MM.1S (cell line): Measurements from ENCODE around the gene CNPPD1.

Experiments used
- DNase-seq: peaks from one replicate; pipeline ENCODE4 v3.0.0-alpha.2; 2015
- H2AFZ ChIP-seq: fragments of 300-600 bp; sonication (generic); 2 replicates; pipeline ENCODE4 v1.6.0; 2016; ENCODE audit warnings: antibody characterized with exemption, low read length
- H3F3A ChIP-seq: fragments of 300-600 bp; sonication (generic); 2 replicates; pipeline ENCODE4 v1.6.1; 2016; ENCODE audit warnings: mild to moderate bottlenecking, antibody characterized with exemption, low read length, moderate library complexity, mixed read lengths; ENCODE audit not compliant: insufficient read depth
- H3K27ac ChIP-seq: fragments of 300-600 bp; sonication (generic); 2 replicates; pipeline ENCODE4 v1.5.1; 2016; ENCODE audit warnings: mild to moderate bottlenecking, low read length
- H3K27me3 ChIP-seq: fragments of 300-600 bp; sonication (generic); replicated peaks from 2 replicates; pipeline ENCODE4 v1.6.0; 2016; ENCODE audit warnings: low read length; ENCODE audit not compliant: insufficient read depth
- H3K36me3 ChIP-seq: fragments of 300-600 bp; sonication (generic); replicated peaks from 2 replicates; pipeline ENCODE4 v1.6.1; 2016; ENCODE audit warnings: mild to moderate bottlenecking, low read length, mixed read lengths; ENCODE audit not compliant: insufficient read depth
- H3K4me1 ChIP-seq: fragments of 300-600 bp; sonication (generic); 2 replicates; pipeline ENCODE4 v1.6.1; 2016; ENCODE audit warnings: low read length, mixed read lengths
- H3K4me2 ChIP-seq: fragments of 300-600 bp; sonication (generic); 2 replicates; pipeline ENCODE4 v1.6.0; 2016; ENCODE audit warnings: low read depth, low read length
- H3K4me3 ChIP-seq: fragments of 300-600 bp; sonication (generic); 2 replicates; pipeline ENCODE4 v1.5.1; 2016; ENCODE audit warnings: low read length, mixed read lengths
- H3K79me2 ChIP-seq: fragments of 300-600 bp; sonication (generic); 2 replicates; pipeline ENCODE4 v1.6.1; 2016; ENCODE audit warnings: mixed run types, low read length, mixed read lengths
- H3K9ac ChIP-seq: fragments of 300-600 bp; sonication (generic); 2 replicates; pipeline ENCODE4 v1.6.1; 2016; ENCODE audit warnings: low read length, mixed read lengths
- H3K9me2 ChIP-seq: fragments of 300-600 bp; sonication (generic); replicated peaks from 2 replicates; pipeline ENCODE4 v1.6.1; 2016; ENCODE audit warnings: mild to moderate bottlenecking, low read length, mixed read lengths; ENCODE audit not compliant: insufficient read depth
- H3K9me3 ChIP-seq: fragments of 300-600 bp; sonication (generic); replicated peaks from 2 replicates; pipeline ENCODE4 v1.6.1; 2016; ENCODE audit warnings: mild to moderate bottlenecking, low read length, mixed read lengths; ENCODE audit not compliant: insufficient read depth
- H4K20me1 ChIP-seq: fragments of 300-600 bp; sonication (generic); 2 replicates; pipeline ENCODE4 v1.6.1; 2016; ENCODE audit warnings: mild to moderate bottlenecking, low read length, moderate library complexity, mixed read lengths; ENCODE audit not compliant: insufficient read depth
- CTCF ChIP-seq: fragments of 300-600 bp; sonication (generic); IDR thresholded peaks from 2 replicates; pipeline ENCODE4 v1.5.1; 2016; ENCODE audit warnings: antibody characterized with exemption, low read length, mixed read lengths
- EZH2 ChIP-seq: fragments of 300-600 bp; sonication (generic); optimal IDR thresholded peaks from 2 replicates; pipeline ENCODE3; 2017; ENCODE audit warnings: low read depth, mild to moderate bottlenecking, antibody characterized with exemption, low read length, mixed read lengths
- EZH2phosphoT487 ChIP-seq: fragments of 300-600 bp; sonication (generic); IDR thresholded peaks from 2 replicates; pipeline ENCODE4 v1.6.1; 2018; ENCODE audit warnings: antibody characterized with exemption, low read length

Gene CNPPD1

DNA sequence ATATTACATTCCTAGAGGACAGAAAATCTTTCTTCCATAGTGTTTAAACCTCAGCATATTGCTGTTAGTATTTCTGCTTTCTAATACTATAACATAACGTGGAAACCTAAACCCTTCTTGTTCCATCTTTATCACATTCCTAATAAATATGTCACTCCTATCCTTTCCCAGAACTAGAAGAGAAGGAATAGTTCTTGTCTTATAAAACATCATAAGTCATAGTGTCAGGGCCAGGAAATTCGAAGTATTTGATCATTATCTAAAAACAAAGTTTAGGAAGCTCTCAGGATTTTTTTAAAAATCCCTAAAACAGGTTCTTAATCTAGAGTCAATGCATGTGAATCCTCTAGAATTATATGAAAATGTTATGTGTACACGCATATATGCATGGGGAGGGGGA is 18.1 kb downstream of the CNPPD1 start:
- Histone ChIP-seq H3K79me2 (peaks cover 8% of the 10 kb centered on the region; the same call in 1 of the 2 replicates), H3K36me3 (peaks cover 3% of the 10 kb centered on the region; the same call in 1 of the 2 replicates), H3F3A (no peaks in the 10 kb centered on the region), H3K4me3 (no peak overlapping the region), H3K4me1 (peaks cover 5% of the 10 kb centered on the region; the same call in 1 of the 2 replicates), H3K9me3 (no peaks in the 10 kb centered on the region), H4K20me1 (no peaks in the 10 kb centered on the region), H3K27me3 (no peaks in the 10 kb centered on the region), H2AFZ (no peak overlapping the region), H3K27ac (no peak overlapping the region), H3K4me2 (no peak overlapping the region), H3K9ac (no peak overlapping the region), H3K9me2 (no peaks in the 10 kb centered on the region)
- TF ChIP-seq EZH2 (no peak), CTCF (no peak), EZH2phosphoT487 (no peak)
- DNase-seq, result no peak

DNA sequence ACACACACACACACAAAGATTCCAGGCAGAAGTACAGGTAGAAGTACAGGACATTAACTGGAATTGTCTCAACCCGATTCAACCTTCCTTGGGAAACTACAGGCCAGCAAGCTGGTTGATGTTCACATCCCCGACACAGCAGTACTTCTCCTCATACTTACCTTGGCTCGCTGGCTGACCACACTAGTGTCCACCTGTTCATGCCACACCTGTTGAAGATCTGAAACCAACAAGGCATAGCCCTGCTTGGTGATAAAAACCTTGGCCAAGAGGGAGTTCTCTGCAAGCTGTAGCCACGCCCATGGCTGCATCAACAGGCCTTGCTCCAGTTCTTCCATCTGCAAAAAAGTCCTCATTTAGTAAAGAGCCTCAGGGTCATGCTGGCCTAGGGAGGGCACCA is 18.7 kb downstream of the CNPPD1 start:
- H3K79me2 ChIP-seq, result peaks cover 8% of the 10 kb centered on the region; the same call in 1 of the 2 replicates
- peaks cover 3% of the 10 kb centered on the region; the same call in 1 of the 2 replicates for H3K36me3 ChIP-seq
- no peaks in the 10 kb centered on the region for H3K27me3 ChIP-seq
- no peaks in the 10 kb centered on the region for H4K20me1 ChIP-seq
- H3K4me2 ChIP-seq, result no peak overlapping the region
- TF ChIP-seq EZH2, result no peak
- TF ChIP-seq EZH2phosphoT487, result no peak
- TF ChIP-seq CTCF, result no peak
- no peaks in the 10 kb centered on the region for H3K9me3 ChIP-seq
- no peak overlapping the region for H3K27ac ChIP-seq
- no peak overlapping the region for H3K4me3 ChIP-seq
- no peak overlapping the region for H2AFZ ChIP-seq
- H3K4me1 ChIP-seq, result peaks cover 5% of the 10 kb centered on the region; the same call in 1 of the 2 replicates
- DNase-seq, result no peak
- no peaks in the 10 kb centered on the region for H3K9me2 ChIP-seq
- no peak overlapping the region for H3K9ac ChIP-seq
- H3F3A ChIP-seq, result no peaks in the 10 kb centered on the region

- peaks cover 8% of the 10 kb centered on the region; the same call in 1 of the 2 replicates for H3K79me2 ChIP-seq
- no peak for DNase-seq
- peaks cover 3% of the 10 kb centered on the region; the same call in 1 of the 2 replicates for H3K36me3 ChIP-seq
- H3K4me2 ChIP-seq, result no peak overlapping the region
- H3K9me3 ChIP-seq, result no peaks in the 10 kb centered on the region
- H3K9me2 ChIP-seq, result no peaks in the 10 kb centered on the region
- H3F3A ChIP-seq, result no peaks in the 10 kb centered on the region
- TF ChIP-seq EZH2phosphoT487 (no peak), EZH2 (no peak), CTCF (no peak)
- no peak overlapping the region for H3K9ac ChIP-seq
- no peak overlapping the region for H3K27ac ChIP-seq
- H4K20me1 ChIP-seq, result no peaks in the 10 kb centered on the region
- no peaks in the 10 kb centered on the region for H3K27me3 ChIP-seq
- no peak overlapping the region for H2AFZ ChIP-seq
- H3K4me3 ChIP-seq, result no peak overlapping the region
- peaks cover 5% of the 10 kb centered on the region; the same call in 1 of the 2 replicates for H3K4me1 ChIP-seq
These were observed 19.3 kb downstream of the CNPPD1 start for GRCh38 chr2:219157396-219157795.
